Measurements from ENCODE around the gene CFAP141.

GRCh38 chr1:154222918-154223317 is 16.8 kb upstream of the CFAP141 start:
- TF ChIP-seq POLR2AphosphoS5 (IDR thresholded peaks at IDR 0.05; ENCODE audit: low read depth, low read length) (no peak), POLR2A (IDR thresholded peaks at IDR 0.05; ENCODE audit: low read depth, low read length) (no peak), TAF1 (IDR thresholded peaks at IDR 0.05; ENCODE audit: borderline replicate concordance, low read depth, low read length) (no peak)
